COLO829 (cell line): ENCODE data around the gene TLX2.
"Not testable (repeated sequence)": the region's sequence is repeated elsewhere in the genome, so short reads cannot be mapped to it uniquely, and the experiment has no call there.

Experiments
- DNase-seq: peaks from one replicate; pipeline ENCODE4 v3.0.0; 2012; ENCODE audit warnings: low spot score

TLX2 gene

GRCh38 chr2:74514368-74515270 is at the start of gene TLX2:
TSS of gene TLX2 (plus strand) at chr2:74514450. CDS start at chr2:74514807, 357 bp downstream.
- no peak for DNase-seq

- DNase-seq: not testable (repeated sequence)
Measured at GRCh38 chr2:74470742-74471141, 43.5 kb upstream of the TLX2 start.

- no peak for DNase-seq
Measured at GRCh38 chr2:74471332-74472065, 42.8 kb upstream of the TLX2 start.

- DNase-seq: peak; percentile 47
Measured at GRCh38 chr2:74472086-74472944, 41.9 kb upstream of the TLX2 start, which contains the start of gene MRPL53. TSS of gene MRPL53 (minus strand) at chr2:74472680. CDS start at chr2:74472660, 20 bp downstream.

- no peak for DNase-seq
Measured at GRCh38 chr2:74472945-74473258, 41.3 kb upstream of the TLX2 start.

- DNase-seq: no peak
Measured at GRCh38 chr2:74474481-74474880, 39.8 kb upstream of the TLX2 start.

- no peak for DNase-seq
Measured at GRCh38 chr2:74474899-74475298, 39.4 kb upstream of the TLX2 start.

- no peak for DNase-seq
Measured at GRCh38 chr2:74481431-74481830, 32.8 kb upstream of the TLX2 start.

- DNase-seq: no peak
Measured at GRCh38 chr2:74481961-74482800, 32.1 kb upstream of the TLX2 start.

- peak; percentile 89 for DNase-seq
Measured at GRCh38 chr2:74482801-74483674, 31.2 kb upstream of the TLX2 start, which contains the start of the genes CCDC142 and TTC31. TSS of gene CCDC142 (minus strand) at chr2:74482998. CDS start at chr2:74482837, 161 bp downstream. TSS of gene TTC31 (plus strand) at chr2:74483081. CDS start at chr2:74483096, 15 bp downstream.

GRCh38 chr2:74483675-74484164 is 30.5 kb upstream of the TLX2 start:
- DNase-seq: not testable (repeated sequence)

- no peak for DNase-seq
Measured at GRCh38 chr2:74486141-74486540, 28.1 kb upstream of the TLX2 start.

- no peak for DNase-seq
Measured at GRCh38 chr2:74488643-74489481, 25.4 kb upstream of the TLX2 start.

GRCh38 chr2:74489906-74490305 is 24.3 kb upstream of the TLX2 start:
- no peak for DNase-seq

- no peak for DNase-seq
Measured at GRCh38 chr2:74491648-74492544, 22.4 kb upstream of the TLX2 start.

- no peak for DNase-seq
Measured at GRCh38 chr2:74493546-74493945, 20.7 kb upstream of the TLX2 start.

GRCh38 chr2:74495440-74495839 is 18.8 kb upstream of the TLX2 start:
- DNase-seq: no peak
